ENCODE results near the gene PCBP3.
A peak's percentile ranks its signal among the peaks of the same experiment; 100 is the strongest.
"Not testable (repeated sequence)": the region's sequence is repeated elsewhere in the genome, so short reads cannot be mapped to it uniquely, and the experiment has no call there.

Gene PCBP3

GRCh38 chr21:45643021-45643980 is at the start of gene PCBP3:
Gene PCBP3 (plus strand): TSS chr21:45643725. CDS start chr21:45850086, 206,361 bp downstream.
- peak; percentile 91 to 94 for DNase-seq

- DNase-seq, result no peak
Measured at GRCh38 chr21:45594721-45595489, 48.6 kb upstream of the PCBP3 start.

- no peak for DNase-seq
Measured at GRCh38 chr21:45595574-45596295, 47.8 kb upstream of the PCBP3 start.

GRCh38 chr21:45596704-45597318 is 46.7 kb upstream of the PCBP3 start:
- peak; percentile 81 to 83 for DNase-seq

- DNase-seq, result no peak
Measured at GRCh38 chr21:45598109-45598508, 45.4 kb upstream of the PCBP3 start.

GRCh38 chr21:45598666-45599065 is 44.9 kb upstream of the PCBP3 start:
- DNase-seq, result no peak

- no peak for DNase-seq
Measured at GRCh38 chr21:45599146-45599581, 44.4 kb upstream of the PCBP3 start.

- no peak for DNase-seq
Measured at GRCh38 chr21:45600248-45600647, 43.3 kb upstream of the PCBP3 start.

- DNase-seq, result no peak
Measured at GRCh38 chr21:45601551-45601950, 42.0 kb upstream of the PCBP3 start.

- no peak for DNase-seq
Measured at GRCh38 chr21:45602106-45602505, 41.4 kb upstream of the PCBP3 start.

GRCh38 chr21:45603481-45603880 is 40.0 kb upstream of the PCBP3 start:
- no peak for DNase-seq

GRCh38 chr21:45604681-45605080 is 38.8 kb upstream of the PCBP3 start:
- DNase-seq, result not testable (repeated sequence)

GRCh38 chr21:45607021-45607908 is 36.3 kb upstream of the PCBP3 start:
- peak; percentile 43 to 47 for DNase-seq

- no peak for DNase-seq
Measured at GRCh38 chr21:45607909-45608295, 35.6 kb upstream of the PCBP3 start.

GRCh38 chr21:45608747-45609470 is 34.6 kb upstream of the PCBP3 start:
- peak; percentile 37 to 42 for DNase-seq

GRCh38 chr21:45609616-45610015 is 33.9 kb upstream of the PCBP3 start:
- DNase-seq, result not testable (repeated sequence)

- DNase-seq, result no peak
Measured at GRCh38 chr21:45611296-45611695, 32.2 kb upstream of the PCBP3 start.

- DNase-seq, result no peak
Measured at GRCh38 chr21:45611939-45612664, 31.4 kb upstream of the PCBP3 start.

- not testable (repeated sequence) for DNase-seq
Measured at GRCh38 chr21:45612665-45613019, 30.9 kb upstream of the PCBP3 start.

- DNase-seq, result no peak
Measured at GRCh38 chr21:45613396-45613795, 30.1 kb upstream of the PCBP3 start.

All from CD4-positive, alpha-beta T cell treated with Interleukin-1 beta for 1 hour (primary cell).